ENCODE results near the gene ARHGAP30. TPM values are rescaled to one million over a fixed set of nuclear protein-coding genes. Genes with fewer than 3 reads are reported as not detected.
"Not testable (repeated sequence)": the region's sequence is repeated elsewhere in the genome, so short reads cannot be mapped to it uniquely, and the experiment has no call there.

The ARHGAP30 gene
- total RNA-seq, 6 donors from 2014 or later = 26.8 to 69.9 (median 51.2) TPM

DNA sequence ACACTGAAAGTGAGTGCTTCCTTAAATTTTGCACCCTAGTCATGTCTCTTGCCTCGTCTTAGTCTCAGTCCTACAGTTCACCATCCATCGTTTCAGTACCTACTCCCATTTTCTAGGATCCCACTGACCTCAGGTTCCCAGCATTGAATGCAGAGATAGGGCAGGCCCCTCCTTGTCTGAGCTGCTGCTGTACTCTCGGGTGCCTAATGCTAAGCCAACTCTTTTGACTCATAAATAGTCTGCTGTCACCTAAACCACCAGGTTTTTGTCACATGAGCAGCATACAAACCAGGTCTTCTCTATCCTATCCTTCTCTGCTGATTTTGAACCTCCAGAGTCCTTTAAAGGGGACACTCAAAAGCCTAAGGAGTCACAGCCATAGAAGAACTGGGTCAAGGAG, 3.0 kb downstream of the ARHGAP30 start:
- H3K36me3 ChIP-seq = no peaks in the 10 kb centered on the region
- no peak for DNase-seq
- no peaks in the 10 kb centered on the region for H3K9me3 ChIP-seq
- H3K27me3 ChIP-seq = no peaks in the 10 kb centered on the region
- no peak for TF ChIP-seq EP300 (IDR thresholded peaks at IDR 0.05)
- TF ChIP-seq, protein P1, sequence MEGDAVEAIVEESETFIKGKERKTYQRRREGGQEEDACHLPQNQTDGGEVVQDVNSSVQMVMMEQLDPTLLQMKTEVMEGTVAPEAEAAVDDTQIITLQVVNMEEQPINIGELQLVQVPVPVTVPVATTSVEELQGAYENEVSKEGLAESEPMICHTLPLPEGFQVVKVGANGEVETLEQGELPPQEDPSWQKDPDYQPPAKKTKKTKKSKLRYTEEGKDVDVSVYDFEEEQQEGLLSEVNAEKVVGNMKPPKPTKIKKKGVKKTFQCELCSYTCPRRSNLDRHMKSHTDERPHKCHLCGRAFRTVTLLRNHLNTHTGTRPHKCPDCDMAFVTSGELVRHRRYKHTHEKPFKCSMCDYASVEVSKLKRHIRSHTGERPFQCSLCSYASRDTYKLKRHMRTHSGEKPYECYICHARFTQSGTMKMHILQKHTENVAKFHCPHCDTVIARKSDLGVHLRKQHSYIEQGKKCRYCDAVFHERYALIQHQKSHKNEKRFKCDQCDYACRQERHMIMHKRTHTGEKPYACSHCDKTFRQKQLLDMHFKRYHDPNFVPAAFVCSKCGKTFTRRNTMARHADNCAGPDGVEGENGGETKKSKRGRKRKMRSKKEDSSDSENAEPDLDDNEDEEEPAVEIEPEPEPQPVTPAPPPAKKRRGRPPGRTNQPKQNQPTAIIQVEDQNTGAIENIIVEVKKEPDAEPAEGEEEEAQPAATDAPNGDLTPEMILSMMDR (IDR thresholded peaks at IDR 0.05) = no peak
- TF ChIP-seq POLR2AphosphoS5 (IDR thresholded peaks at IDR 0.05) = no peak
- 72 to 77% methylated on average over 3 of the region's 3 CpGs for WGBS, 2 donors
- no peak for ATAC-seq (ENCODE audit: low FRiP score in 2 of 2)
- H3K4me3 ChIP-seq = peak overlapping the region in 1 of 4 donors; percentile 58
- peaks cover 0 to 14% (median 6%) of the 10 kb centered on the region in 4 donors for H3K4me1 ChIP-seq
- H3K27ac ChIP-seq = peak overlapping the region in 1 of 4 donors; percentile 93

DNA sequence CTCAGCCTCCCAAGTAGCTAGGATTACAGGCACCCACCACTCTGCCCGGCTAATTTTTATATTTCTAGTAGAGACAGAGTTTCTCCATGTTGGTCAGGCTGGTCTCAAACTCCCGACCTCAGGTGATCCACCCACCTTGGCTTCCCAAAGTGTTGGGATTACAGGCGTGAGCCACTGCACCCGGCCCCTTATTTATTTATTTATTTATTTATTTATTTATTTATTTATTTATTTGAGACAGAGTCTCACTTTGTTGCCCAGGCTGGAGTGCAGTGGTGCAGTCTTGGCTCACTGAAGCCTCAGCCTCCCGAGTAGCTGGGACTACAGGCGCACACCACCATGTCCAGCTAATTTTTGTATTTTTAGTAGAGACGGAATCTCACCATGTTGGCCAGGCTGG, 4.0 kb downstream of the ARHGAP30 start:
- not testable (repeated sequence) for ATAC-seq (ENCODE audit: low FRiP score in 2 of 2); H3K36me3 ChIP-seq; H3K4me3 ChIP-seq; DNase-seq; H3K27ac ChIP-seq; H3K9me3 ChIP-seq; H3K27me3 ChIP-seq
- H3K4me1 ChIP-seq = peaks cover 0 to 14% (median 6%) of the 10 kb centered on the region in 4 donors
- WGBS, 2 donors = 89 to 94% methylated on average over 7 of the region's 7 CpGs

GRCh38 chr1:161063936-161064335, 5.8 kb downstream of the ARHGAP30 start:
- 62 to 75% methylated on average over 6 of the region's 6 CpGs for WGBS, 2 donors
- H3K36me3 ChIP-seq; DNase-seq; H3K4me3 ChIP-seq; H3K27ac ChIP-seq; H3K27me3 ChIP-seq; H3K9me3 ChIP-seq; ATAC-seq (ENCODE audit: low FRiP score in 2 of 2); H3K4me1 ChIP-seq: not testable (repeated sequence)

DNA sequence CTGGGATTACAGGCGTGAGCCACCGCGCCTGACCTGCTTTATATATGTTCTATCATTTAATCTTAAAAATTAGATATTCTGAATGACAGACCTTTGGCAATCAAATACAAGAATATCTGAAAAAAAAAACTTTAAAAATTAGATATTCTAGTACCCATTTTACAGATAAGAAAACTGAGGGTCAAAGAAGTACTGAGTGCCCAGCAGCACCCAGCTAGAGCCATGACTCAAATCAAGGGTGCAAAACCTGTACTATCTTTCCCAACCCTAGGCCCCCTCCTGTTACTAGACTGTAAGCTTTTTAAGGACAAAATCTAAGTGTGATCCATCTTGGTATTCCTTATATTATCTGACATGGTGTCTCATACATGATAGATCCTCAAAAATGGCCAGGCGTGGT, 8.3 kb downstream of the ARHGAP30 start:
- ATAC-seq (ENCODE audit: low FRiP score in 2 of 2) (no peak), DNase-seq (no peak)
- no peaks in the 10 kb centered on the region for H3K27me3 ChIP-seq
- 94 to 96% methylated on average over 4 of the region's 4 CpGs for WGBS, 2 donors
- H3K9me3 ChIP-seq = no peaks in the 10 kb centered on the region
- no peak for TF ChIP-seq EP300 (IDR thresholded peaks at IDR 0.05)
- TF ChIP-seq, protein P1 (IDR thresholded peaks at IDR 0.05) = no peak
- TF ChIP-seq POLR2A (IDR thresholded peaks at IDR 0.05) = no peak
- no peak for TF ChIP-seq POLR2AphosphoS5 (IDR thresholded peaks at IDR 0.05)
- H3K4me3 ChIP-seq = no peak overlapping the region
- no peak overlapping the region for H3K27ac ChIP-seq
- H3K4me1 ChIP-seq = peaks cover 0 to 6% (median 0%) of the 10 kb centered on the region in 4 donors
- H3K36me3 ChIP-seq = no peaks in the 10 kb centered on the region

GRCh38 chr1:161059293-161059692, 10.4 kb downstream of the ARHGAP30 start:
- Histone ChIP-seq H3K36me3 (peaks cover 0 to 11% (median 2%) of the 10 kb centered on the region in 4 donors), H3K4me3 (no peak overlapping the region), H3K9me3 (no peaks in the 10 kb centered on the region), H3K27ac (no peak overlapping the region), H3K27me3 (no peaks in the 10 kb centered on the region), H3K4me1 (no peaks in the 10 kb centered on the region)
- 76 to 82% methylated on average over 6 of the region's 6 CpGs for WGBS, 2 donors
- TF ChIP-seq, protein P1 (IDR thresholded peaks at IDR 0.05) = no peak
- no peak for TF ChIP-seq POLR2AphosphoS5 (IDR thresholded peaks at IDR 0.05)
- no peak for TF ChIP-seq POLR2A (IDR thresholded peaks at IDR 0.05)
- no peak for ATAC-seq (ENCODE audit: low FRiP score in 2 of 2)
- DNase-seq = no peak

GRCh38 chr1:161054805-161055204, 14.9 kb downstream of the ARHGAP30 start:
- Histone ChIP-seq H3K27me3 (no peaks in the 10 kb centered on the region), H3K9me3 (no peaks in the 10 kb centered on the region), H3K4me3 (no peak overlapping the region), H3K27ac (no peak overlapping the region), H3K4me1 (no peaks in the 10 kb centered on the region), H3K36me3 (peaks cover 0 to 36% (median 14%) of the 10 kb centered on the region in 4 donors)
- no peak for ATAC-seq (ENCODE audit: low FRiP score in 2 of 2)
- DNase-seq = no peak
- 82 to 94% methylated on average over 5 to 7 of the region's 7 CpGs for WGBS, 2 donors
- TF ChIP-seq, protein P1 (IDR thresholded peaks at IDR 0.05) = peak in 2 of 6 experiments; percentile 8 to 16
- no peak for TF ChIP-seq POLR2A (IDR thresholded peaks at IDR 0.05)
